Gastrocnemius medialis (tissue), 4 donors: ENCODE results near the gene NFAT5. TPM values are rescaled to one million over a fixed set of nuclear protein-coding genes. Genes with fewer than 3 reads are reported as not detected.
A peak's percentile ranks its signal among the peaks of the same experiment; 100 is the strongest.
"Not testable (repeated sequence)": the region's sequence is repeated elsewhere in the genome, so short reads cannot be mapped to it uniquely, and the experiment has no call there.

ENCODE experiments used
- ATAC-seq, 2 donors: fragments of 150-250 bp; one replicate each; pipeline ENCODE4 v1.9.1; 2016
- DNase-seq, 2 donors: peaks; one replicate each; pipeline ENCODE4 v3.0.0-alpha.2; 2019
- H3K27ac ChIP-seq, 4 donors: fragments of 200-600 bp; sonication (generic); 1 replicate in 1 of 4; 2 replicates in 3 of 4; pipeline ENCODE4 v1.5.1; 2016 to 2018; ENCODE audit warnings: mild to moderate bottlenecking in 2 of 4, moderate library complexity in 1 of 4
- H3K27me3 ChIP-seq, 3 donors: fragments of 200-600 bp; sonication (generic) in 2 of 3; 1 replicate in 1 of 3; 2 replicates in 2 of 3; pipeline versions ENCODE4 v1.5.1 to v1.6.0; 2016 to 2019; ENCODE audit warnings: mild to moderate bottlenecking in 1 of 3, moderate library complexity in 1 of 3
- H3K36me3 ChIP-seq, 2 donors: fragments of 200-600 bp; sonication (generic) in 1 of 2; one replicate each; pipeline ENCODE4 v1.5.1; 2017 to 2018
- H3K4me1 ChIP-seq, 2 donors: fragments of 200-600 bp; sonication (generic) in 1 of 2; one replicate each; pipeline ENCODE4 v1.5.1; 2016 to 2017; ENCODE audit warnings: mild to moderate bottlenecking in 2 of 2
- H3K4me3 ChIP-seq, 4 donors: fragments of 200-600 bp; sonication (generic) in 3 of 4; 1 replicate in 1 of 4; 2 replicates in 3 of 4; pipeline ENCODE4 v1.5.1; 2016 to 2019; ENCODE audit warnings: mild to moderate bottlenecking in 2 of 4
- H3K9me3 ChIP-seq, 3 donors: fragments of 200-600 bp; sonication (generic) in 2 of 3; 1 replicate in 1 of 3; 2 replicates in 2 of 3; pipeline ENCODE4 v1.5.1; 2016 to 2019
- CTCF ChIP-seq, 5 experiments: fragments of 450-650 bp in 3 of 5; fragments of 200-600 bp in 2 of 5; sonication (generic) in 2 of 5; IDR thresholded peaks in 4 of 5; conservative IDR thresholded peaks in 1 of 5; 1 replicate in 4 of 5; 2 replicates in 1 of 5; pipeline ENCODE4 v1.5.1; 2016 to 2019; ENCODE audit warnings: antibody characterized with exemption in 5 of 5, mild to moderate bottlenecking in 3 of 5, moderate library complexity in 3 of 5
- POLR2A ChIP-seq, 2 donors: fragments of 450-650 bp; IDR thresholded peaks; one replicate each; pipeline ENCODE4 v1.6.1; 2017; ENCODE audit warnings: antibody characterized with exemption in 2 of 2, mild to moderate bottlenecking in 2 of 2, moderate library complexity in 2 of 2
- in situ Hi-C, 4 donors: fragments of 200-750 bp; cut with MboI; loops; one replicate each; pipeline versions ENCODE4 v1.15.0 to v1.8.0; 2017; ENCODE audit warnings: low sequenced_read_pairs in 4 of 4
- intact Hi-C: fragments of 100-400 bp; cut with DNase I; formaldehyde crosslinking; loops from one replicate; pipeline ENCODE4 v1.15.1; 2023; ENCODE audit warnings: low total_unique reads
- total RNA-seq, 4 donors: library from RNA; depleted of rRNA; stranded (reverse); fragments of >200 nt; gene quantifications; one replicate each; pipeline versions ENCODE4 v1.1.0 to v1.2.3, GENCODE V29; 2016

Gene NFAT5
- total RNA-seq, 4 donors from 2014 or later = 14.4 to 34.2 (median 18.4) TPM

- DNase-seq (no peak), ATAC-seq (no peak)
- Histone ChIP-seq H3K27ac (no peak overlapping the region), H3K36me3 (no peaks in the 10 kb centered on the region), H3K9me3 (no peaks in the 10 kb centered on the region), H3K4me1 (peaks cover 29% of the 10 kb centered on the region in 2 donors), H3K4me3 (no peak overlapping the region), H3K27me3 (no peaks in the 10 kb centered on the region)
- in situ Hi-C loops = no loop called here
- intact Hi-C loops = no loop called here
- TF ChIP-seq POLR2A (IDR thresholded peaks at IDR 0.05) (no peak), CTCF (IDR thresholded peaks at IDR 0.05 in 4 of 5, conservative IDR thresholded peaks at IDR 0.05 in 1 of 5) (no peak)
Measured at GRCh38 chr16:69579783-69580481, 14.2 kb downstream of the NFAT5 start.

- no peak for DNase-seq
- no peak for ATAC-seq
- H3K4me3 ChIP-seq = no peak overlapping the region
- intact Hi-C loops (no loop called here), in situ Hi-C loops (no loop called here)
- no peak overlapping the region for H3K27ac ChIP-seq
- peaks cover 29% of the 10 kb centered on the region in 2 donors for H3K4me1 ChIP-seq
- H3K36me3 ChIP-seq = no peaks in the 10 kb centered on the region
- H3K9me3 ChIP-seq = no peaks in the 10 kb centered on the region
- TF ChIP-seq CTCF (IDR thresholded peaks at IDR 0.05 in 4 of 5, conservative IDR thresholded peaks at IDR 0.05 in 1 of 5) (no peak), POLR2A (IDR thresholded peaks at IDR 0.05) (no peak)
- H3K27me3 ChIP-seq = no peaks in the 10 kb centered on the region
Measured at GRCh38 chr16:69581297-69581696, 15.5 kb downstream of the NFAT5 start.

- DNase-seq, H3K27me3 ChIP-seq, in situ Hi-C loops, H3K4me3 ChIP-seq, H3K9me3 ChIP-seq, ATAC-seq, H3K36me3 ChIP-seq, intact Hi-C loops: not testable (repeated sequence)
- Histone ChIP-seq H3K4me1 (peaks cover 17 to 20% of the 10 kb centered on the region in 2 donors), H3K27ac (peak overlapping the region in 1 of 4 donors; percentile 6)
Measured at GRCh38 chr16:69584493-69584892, 18.7 kb downstream of the NFAT5 start.

GRCh38 chr16:69589434-69590269 lies 23.9 kb downstream of the NFAT5 start:
- ATAC-seq = no peak
- peak overlapping the region in 3 of 4 donors; percentile 13 to 40 (median 37) for H3K27ac ChIP-seq
- intact Hi-C loops = no loop called here
- no peaks in the 10 kb centered on the region for H3K9me3 ChIP-seq
- H3K27me3 ChIP-seq = no peaks in the 10 kb centered on the region
- TF ChIP-seq CTCF (IDR thresholded peaks at IDR 0.05 in 4 of 5, conservative IDR thresholded peaks at IDR 0.05 in 1 of 5) (no peak), POLR2A (IDR thresholded peaks at IDR 0.05) (no peak)
- no peak overlapping the region for H3K4me3 ChIP-seq
- in situ Hi-C loops = no loop called here
- DNase-seq = no peak
- H3K4me1 ChIP-seq = peaks cover 17 to 24% of the 10 kb centered on the region in 2 donors
- no peaks in the 10 kb centered on the region for H3K36me3 ChIP-seq

GRCh38 chr16:69590590-69590989 lies 24.8 kb downstream of the NFAT5 start:
- TF ChIP-seq POLR2A (IDR thresholded peaks at IDR 0.05) (no peak), CTCF (IDR thresholded peaks at IDR 0.05 in 4 of 5, conservative IDR thresholded peaks at IDR 0.05 in 1 of 5) (no peak)
- Histone ChIP-seq H3K9me3 (no peaks in the 10 kb centered on the region), H3K4me1 (peaks cover 24 to 34% of the 10 kb centered on the region in 2 donors), H3K27ac (peak overlapping the region in 3 of 4 donors; percentile 13 to 40 (median 37)), H3K4me3 (no peak overlapping the region), H3K36me3 (no peaks in the 10 kb centered on the region), H3K27me3 (no peaks in the 10 kb centered on the region)
- DNase-seq (no peak), ATAC-seq (no peak)
- intact Hi-C loops (no loop called here), in situ Hi-C loops (no loop called here)
